ENCODE data around the gene PSMB2. TPM values are rescaled to one million over a fixed set of nuclear protein-coding genes. Genes with fewer than 3 reads are reported as not detected.
"Not testable (repeated sequence)": the region's sequence is repeated elsewhere in the genome, so short reads cannot be mapped to it uniquely, and the experiment has no call there.

Gene PSMB2
- total RNA-seq, 1 donor from 2014 or later = 126 TPM

- H3K36me3 Mint-ChIP-seq (ENCODE audit: low read depth); H3K27me3 Mint-ChIP-seq (ENCODE audit: insufficient read depth); H3K4me3 Mint-ChIP-seq; DNase-seq (ENCODE audit: low spot score); H3K4me1 Mint-ChIP-seq (ENCODE audit: low read depth); H3K9me3 Mint-ChIP-seq; H3K27ac Mint-ChIP-seq; intact Hi-C loops (cut with micrococcal nuclease): not testable (repeated sequence)
These were observed 55.5 kb downstream of the PSMB2 start for GRCh38 chr1:35585805-35586204.

GRCh38 chr1:35585281-35585680 is 56.0 kb downstream of the PSMB2 start:
- DNase-seq (ENCODE audit: low spot score) = no peak
- Mint-ChIP-seq H3K4me1 (ENCODE audit: low read depth) (no peaks in the 10 kb centered on the region), H3K9me3 (no peaks in the 10 kb centered on the region), H3K4me3 (no peak overlapping the region), H3K36me3 (ENCODE audit: low read depth) (no peaks in the 10 kb centered on the region), H3K27me3 (ENCODE audit: insufficient read depth) (no peaks in the 10 kb centered on the region), H3K27ac (no peak overlapping the region)
- intact Hi-C loops (cut with micrococcal nuclease) = no loop called here

- not testable (repeated sequence) for DNase-seq (ENCODE audit: low spot score)
These were observed 59.7 kb downstream of the PSMB2 start for GRCh38 chr1:35581621-35582020.

GRCh38 chr1:35580949-35581388 is 60.4 kb downstream of the PSMB2 start:
- Mint-ChIP-seq H3K36me3 (ENCODE audit: low read depth) (peaks cover 4% of the 10 kb centered on the region), H3K4me3 (no peak overlapping the region), H3K9me3 (no peaks in the 10 kb centered on the region), H3K4me1 (ENCODE audit: low read depth) (peaks cover 14% of the 10 kb centered on the region), H3K27me3 (ENCODE audit: insufficient read depth) (peaks cover 9% of the 10 kb centered on the region), H3K27ac (no peak overlapping the region)
- no peak for DNase-seq (ENCODE audit: low spot score)
- intact Hi-C loops (cut with micrococcal nuclease) = no loop called here

More at GRCh38 chr1:35581621-35582020, 59.7 kb downstream of the PSMB2 start:
- H3K4me1 Mint-ChIP-seq (ENCODE audit: low read depth); H3K36me3 Mint-ChIP-seq (ENCODE audit: low read depth); H3K9me3 Mint-ChIP-seq; H3K4me3 Mint-ChIP-seq; H3K27ac Mint-ChIP-seq; intact Hi-C loops (cut with micrococcal nuclease); H3K27me3 Mint-ChIP-seq (ENCODE audit: insufficient read depth): not testable (repeated sequence)

- DNase-seq (ENCODE audit: low spot score) = peak; percentile 56
- intact Hi-C loops (cut with micrococcal nuclease) = loop anchor here (5.0 kb wide), 1 partner anchor 65 kb away; the partner anchor contains the start of gene PSMB2
- Mint-ChIP-seq H3K4me1 (ENCODE audit: low read depth) (peaks cover 27% of the 10 kb centered on the region), H3K36me3 (ENCODE audit: low read depth) (peaks cover 5% of the 10 kb centered on the region), H3K4me3 (peak overlapping the region; percentile 76), H3K9me3 (no peaks in the 10 kb centered on the region), H3K27me3 (ENCODE audit: insufficient read depth) (peaks cover 28% of the 10 kb centered on the region), H3K27ac (peak overlapping the region; percentile 21)
These were observed 64.0 kb downstream of the PSMB2 start for GRCh38 chr1:35577071-35577998.

GRCh38 chr1:35576766-35577070 is 64.6 kb downstream of the PSMB2 start:
- H3K4me1 Mint-ChIP-seq (ENCODE audit: low read depth) = peaks cover 27% of the 10 kb centered on the region
- intact Hi-C loops (cut with micrococcal nuclease) = loop anchor here (5.0 kb wide), 1 partner anchor 66 kb away; the partner anchor contains the start of gene PSMB2
- H3K27ac Mint-ChIP-seq = peak overlapping the region; percentile 52
- H3K36me3 Mint-ChIP-seq (ENCODE audit: low read depth); H3K9me3 Mint-ChIP-seq; DNase-seq (ENCODE audit: low spot score): not testable (repeated sequence)
- peaks cover 34% of the 10 kb centered on the region for H3K27me3 Mint-ChIP-seq (ENCODE audit: insufficient read depth)
- peak overlapping the region; percentile 71 for H3K4me3 Mint-ChIP-seq

- DNase-seq (ENCODE audit: low spot score) = no peak
- Mint-ChIP-seq H3K27ac (peak overlapping the region; percentile 52), H3K27me3 (ENCODE audit: insufficient read depth) (peaks cover 39% of the 10 kb centered on the region), H3K4me1 (ENCODE audit: low read depth) (peaks cover 27% of the 10 kb centered on the region), H3K36me3 (ENCODE audit: low read depth) (peaks cover 6% of the 10 kb centered on the region), H3K9me3 (no peaks in the 10 kb centered on the region), H3K4me3 (peak overlapping the region; percentile 71)
- intact Hi-C loops (cut with micrococcal nuclease) = loop anchor here (5.0 kb wide), 1 partner anchor 66 kb away; the partner anchor contains the start of gene PSMB2
These were observed 65.1 kb downstream of the PSMB2 start for GRCh38 chr1:35576061-35576765.

- Mint-ChIP-seq H3K9me3 (no peaks in the 10 kb centered on the region), H3K27me3 (ENCODE audit: insufficient read depth) (peaks cover 42% of the 10 kb centered on the region), H3K27ac (no peak overlapping the region), H3K36me3 (ENCODE audit: low read depth) (peaks cover 6% of the 10 kb centered on the region), H3K4me3 (no peak overlapping the region), H3K4me1 (ENCODE audit: low read depth) (peaks cover 27% of the 10 kb centered on the region)
- intact Hi-C loops (cut with micrococcal nuclease) = loop anchor here (5.0 kb wide), 1 partner anchor 67 kb away; the partner anchor contains the start of gene PSMB2
- DNase-seq (ENCODE audit: low spot score) = no peak
These were observed 65.8 kb downstream of the PSMB2 start for GRCh38 chr1:35575416-35575958.

- Mint-ChIP-seq H3K36me3 (ENCODE audit: low read depth) (peaks cover 6% of the 10 kb centered on the region), H3K4me1 (ENCODE audit: low read depth) (peaks cover 27% of the 10 kb centered on the region), H3K27me3 (ENCODE audit: insufficient read depth) (peaks cover 42% of the 10 kb centered on the region), H3K27ac (no peak overlapping the region), H3K4me3 (peak overlapping the region; percentile 11), H3K9me3 (no peaks in the 10 kb centered on the region)
- no peak for DNase-seq (ENCODE audit: low spot score)
- intact Hi-C loops (cut with micrococcal nuclease) = loop anchor here (5.0 kb wide), 1 partner anchor 67 kb away; the partner anchor contains the start of gene PSMB2
These were observed 66.5 kb downstream of the PSMB2 start for GRCh38 chr1:35574655-35575415.

- Mint-ChIP-seq H3K36me3 (ENCODE audit: low read depth) (peaks cover 6% of the 10 kb centered on the region), H3K4me3 (peak overlapping the region; percentile 11), H3K9me3 (no peaks in the 10 kb centered on the region), H3K27me3 (ENCODE audit: insufficient read depth) (peaks cover 42% of the 10 kb centered on the region), H3K4me1 (ENCODE audit: low read depth) (peaks cover 27% of the 10 kb centered on the region), H3K27ac (no peak overlapping the region)
- no peak for DNase-seq (ENCODE audit: low spot score)
- intact Hi-C loops (cut with micrococcal nuclease) = no loop called here
These were observed 67.1 kb downstream of the PSMB2 start for GRCh38 chr1:35574125-35574654.

- DNase-seq (ENCODE audit: low spot score) = no peak
- H3K9me3 Mint-ChIP-seq = no peaks in the 10 kb centered on the region
- intact Hi-C loops (cut with micrococcal nuclease) = no loop called here
- H3K4me1 Mint-ChIP-seq (ENCODE audit: low read depth) = peaks cover 27% of the 10 kb centered on the region
- peak within 1 kb of the TSS; percentile 13 for H3K4me3 Mint-ChIP-seq
- H3K27me3 Mint-ChIP-seq (ENCODE audit: insufficient read depth) = peaks cover 42% of the 10 kb centered on the region
- H3K36me3 Mint-ChIP-seq (ENCODE audit: low read depth) = peaks cover 7% of the 10 kb centered on the region
- H3K27ac Mint-ChIP-seq = no peak within 1 kb of the TSS
These were observed 67.9 kb downstream of the PSMB2 start, which contains the start of gene TFAP2E for GRCh38 chr1:35573198-35574124. TSS of gene TFAP2E (plus strand) at chr1:35573314. CDS start at chr1:35573578, 264 bp downstream.
